Right lobe of liver (tissue), 6 donors: Measurements from ENCODE around the gene SRGAP2B. TPM values are rescaled to one million over a fixed set of nuclear protein-coding genes. Genes with fewer than 3 reads are reported as not detected.
A peak's percentile ranks its signal among the peaks of the same experiment; 100 is the strongest.
"Not testable (repeated sequence)": the region's sequence is repeated elsewhere in the genome, so short reads cannot be mapped to it uniquely, and the experiment has no call there.

Experiments used
- ATAC-seq, 4 donors: fragments of 200-7000 bp; cut with Tn5 transposase; one replicate each; pipeline ENCODE4 v1.9.1; 2020; ENCODE audit warnings: mild to moderate bottlenecking in 4 of 4, moderate library complexity in 4 of 4
- DNase-seq, 3 donors: peaks; one replicate each; pipeline ENCODE4 v3.0.0-alpha.2; 2020
- H3K27ac ChIP-seq, 3 donors: fragments of 200-600 bp; one replicate each; pipeline ENCODE4 v1.8.0; 2022
- H3K27me3 ChIP-seq, 2 donors: fragments of 200-600 bp; one replicate each; pipeline ENCODE4 v1.8.0; 2022
- H3K36me3 ChIP-seq, 4 donors: fragments of 200-600 bp; sonication (generic) in 1 of 4; one replicate each; pipeline versions ENCODE4 v1.5.1 to v1.8.0; 2017 to 2022; ENCODE audit warnings: control low read depth in 1 of 4
- H3K4me1 ChIP-seq, 4 donors: fragments of 200-600 bp; sonication (generic) in 1 of 4; one replicate each; pipeline versions ENCODE4 v1.5.1 to v1.8.0; 2017 to 2022; ENCODE audit warnings: control low read depth in 1 of 4
- H3K4me3 ChIP-seq, 3 donors: fragments of 200-600 bp; one replicate each; pipeline ENCODE4 v1.8.0; 2022
- H3K9me3 ChIP-seq, 4 donors: fragments of 200-600 bp; sonication (generic) in 1 of 4; one replicate each; pipeline versions ENCODE4 v1.5.1 to v1.8.0; 2017 to 2022; ENCODE audit warnings: control low read depth in 1 of 4
- WGBS: methylation state at CpG from one replicate; pipeline ENCODE4 v1.1.6; 2018; ENCODE audit warnings: low coverage, low lambda C conversion rate; ENCODE audit not compliant: insufficient coverage; ENCODE audit errors: missing lambda C conversion rate; 5-methylcytosine and 5-hydroxymethylcytosine counted together
- intact Hi-C, 2 donors: fragments of 100-400 bp; cut with DNase I; formaldehyde crosslinking; loops; one replicate each; pipeline versions ENCODE4 v1.11.2 to v1.14.1; 2022
- total RNA-seq, 6 experiments: library from RNA; depleted of rRNA in 2 of 6; stranded (reverse); fragments of >200 nt in 2 of 6; fragmentation: NEBNext Ultra II Directional in 3 of 6; extraction: Animal tissue kit (Norgen Biotek cat#: 25700) in 3 of 6; gene quantifications; one replicate each; pipeline versions ENCODE4 v1.1.0 to v1.2.4, GENCODE V29; 2016 to 2023
- donor health status: DM: no; HTN: yes; CAD: no.
- donor health status: DM: no; HTN: no; CAD: no.
- donor health status: DM: no; HTN: no; CAD: no.
- donor health status: DM: no; HTN: yes; CAD: no.
- donor health status: DM: no; HTN: yes; CAD: no.

SRGAP2B gene
- total RNA-seq, 6 experiments from 2014 or later, result 4.5 to 6.6 (median 6.1) TPM

DNA sequence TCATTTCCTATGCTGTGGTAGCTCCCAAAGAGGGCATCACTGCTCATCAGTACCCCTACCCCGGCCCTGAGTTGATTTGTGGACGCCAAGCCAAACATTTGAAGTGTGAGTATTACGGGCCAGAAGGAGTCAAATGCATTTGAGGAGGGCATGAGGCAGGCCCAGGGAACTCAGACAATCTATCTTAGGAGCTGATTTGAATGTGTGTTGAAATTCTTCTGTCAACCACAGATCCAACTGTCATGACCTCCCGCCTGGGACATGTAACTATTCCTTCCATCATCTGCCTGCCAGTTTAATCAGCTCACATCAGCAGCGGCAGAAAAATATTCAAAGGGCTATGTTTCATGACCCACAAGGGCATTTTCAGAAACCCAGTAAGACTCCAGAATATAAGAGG, 162.1 kb downstream of the SRGAP2B start:
- H3K27me3 ChIP-seq, H3K4me3 ChIP-seq, H3K9me3 ChIP-seq, H3K27ac ChIP-seq, DNase-seq, H3K4me1 ChIP-seq, H3K36me3 ChIP-seq, intact Hi-C loops: not testable (repeated sequence)
- WGBS, result 0% methylated on average over 1 of the region's 5 CpGs
- peak; percentile 40 to 80 (median 60) for ATAC-seq

- DNase-seq, H3K27me3 ChIP-seq, H3K9me3 ChIP-seq, ATAC-seq, H3K36me3 ChIP-seq, H3K4me3 ChIP-seq, intact Hi-C loops, H3K4me1 ChIP-seq, H3K27ac ChIP-seq: not testable (repeated sequence)
- WGBS, result 70% methylated on average over 2 of the region's 5 CpGs
Measured at GRCh38 chr1:144932153-144932552, 163.0 kb downstream of the SRGAP2B start.

GRCh38 chr1:144931553-144931952, 163.6 kb downstream of the SRGAP2B start:
- intact Hi-C loops, H3K36me3 ChIP-seq, H3K4me3 ChIP-seq, H3K9me3 ChIP-seq, H3K27me3 ChIP-seq, H3K4me1 ChIP-seq, DNase-seq: not testable (repeated sequence)
- WGBS, result 33% methylated on average over 1 of the region's 1 CpG
- ATAC-seq, result peak; percentile 94 to 99 (median 96)
- peak overlapping the region in 1 of 3 donors; percentile 24 for H3K27ac ChIP-seq

- ATAC-seq, H3K36me3 ChIP-seq, H3K4me3 ChIP-seq, H3K27me3 ChIP-seq, H3K4me1 ChIP-seq, intact Hi-C loops, H3K9me3 ChIP-seq, H3K27ac ChIP-seq, DNase-seq: not testable (repeated sequence)
- 69% methylated on average over 2 of the region's 6 CpGs for WGBS
Measured at GRCh38 chr1:144930085-144930777, 164.9 kb downstream of the SRGAP2B start.

GRCh38 chr1:144927292-144927691, 167.8 kb downstream of the SRGAP2B start:
- intact Hi-C loops, H3K4me3 ChIP-seq, H3K4me1 ChIP-seq, H3K27ac ChIP-seq, H3K27me3 ChIP-seq, ATAC-seq, H3K9me3 ChIP-seq, H3K36me3 ChIP-seq, DNase-seq: not testable (repeated sequence)
- 88% methylated on average over 1 of the region's 1 CpG for WGBS

- H3K27ac ChIP-seq, DNase-seq, intact Hi-C loops, H3K9me3 ChIP-seq, H3K36me3 ChIP-seq, H3K4me3 ChIP-seq, H3K4me1 ChIP-seq, H3K27me3 ChIP-seq: not testable (repeated sequence)
- peak; percentile 49 to 69 (median 58) for ATAC-seq
- WGBS, result no CpG with 5 or more reads among the region's 5 CpGs
Measured at GRCh38 chr1:144923640-144924039, 171.5 kb downstream of the SRGAP2B start.

GRCh38 chr1:144922785-144923184, 172.3 kb downstream of the SRGAP2B start:
- H3K27me3 ChIP-seq, H3K4me1 ChIP-seq, H3K9me3 ChIP-seq, H3K27ac ChIP-seq, H3K36me3 ChIP-seq, intact Hi-C loops, H3K4me3 ChIP-seq, DNase-seq: not testable (repeated sequence)
- 18% methylated on average over 2 of the region's 4 CpGs for WGBS
- ATAC-seq, result peak; percentile 20 to 64 (median 52)

DNA sequence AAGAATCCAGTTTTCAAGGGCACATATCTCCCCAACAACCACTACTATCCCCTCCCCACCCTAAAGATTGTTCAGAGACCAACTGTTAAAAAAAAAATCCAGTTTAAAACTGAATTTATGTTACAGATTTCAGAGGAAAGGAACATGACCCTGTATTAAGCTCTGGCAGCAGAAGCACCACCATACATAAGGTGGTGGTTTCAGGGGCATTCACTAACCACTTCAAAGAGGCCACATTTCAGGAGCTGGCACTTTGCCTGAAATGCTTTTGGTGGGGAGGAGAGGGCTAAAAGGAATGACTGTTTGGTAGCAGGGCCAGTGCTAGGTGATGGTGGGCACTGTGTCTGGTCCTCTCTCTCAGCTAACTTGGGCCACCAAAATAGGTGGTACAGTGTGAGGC, 176.0 kb downstream of the SRGAP2B start:
- DNase-seq, H3K4me3 ChIP-seq, intact Hi-C loops, H3K27ac ChIP-seq, H3K4me1 ChIP-seq, H3K27me3 ChIP-seq, H3K36me3 ChIP-seq, H3K9me3 ChIP-seq, ATAC-seq: not testable (repeated sequence)

DNA sequence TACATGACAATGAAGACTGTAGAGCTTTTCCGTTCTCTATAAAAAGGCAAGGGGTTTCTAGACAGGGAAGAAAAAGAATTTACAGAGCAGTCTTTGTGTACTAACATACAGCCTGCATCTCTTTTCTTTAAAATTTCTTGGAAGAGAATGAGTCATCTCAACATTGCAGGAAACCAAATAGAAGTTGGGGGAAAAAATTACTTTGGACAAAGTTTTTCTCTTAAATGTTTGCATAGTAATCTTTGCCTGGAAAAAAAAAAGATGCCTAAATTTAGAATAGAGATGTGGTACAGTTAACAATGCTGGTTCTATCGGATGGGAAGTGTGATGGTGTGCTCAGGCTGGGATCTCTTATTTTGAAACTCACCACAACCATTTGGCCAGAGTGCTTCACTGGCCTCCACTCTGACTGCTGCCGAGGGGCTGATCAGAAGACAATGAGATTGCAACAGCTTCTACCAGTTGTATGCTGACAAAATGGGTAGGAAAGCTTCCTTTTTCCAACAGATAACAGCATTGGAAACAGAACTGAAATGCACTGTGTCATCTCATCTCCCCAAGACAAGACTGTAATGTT, 177.0 kb downstream of the SRGAP2B start:
- DNase-seq, H3K9me3 ChIP-seq, H3K4me1 ChIP-seq, H3K4me3 ChIP-seq, H3K27ac ChIP-seq, intact Hi-C loops, H3K36me3 ChIP-seq, H3K27me3 ChIP-seq: not testable (repeated sequence)
- ATAC-seq, result peak; percentile 55 to 60 (median 57)
- 33% methylated on average over 1 of the region's 3 CpGs for WGBS

GRCh38 chr1:144917154-144918026, 177.7 kb downstream of the SRGAP2B start:
- intact Hi-C loops, H3K4me3 ChIP-seq, H3K27me3 ChIP-seq, H3K36me3 ChIP-seq, DNase-seq, H3K4me1 ChIP-seq, H3K9me3 ChIP-seq, H3K27ac ChIP-seq: not testable (repeated sequence)
- no CpG with 5 or more reads among the region's 8 CpGs for WGBS
- peak; percentile 76 to 83 (median 80) for ATAC-seq

DNA sequence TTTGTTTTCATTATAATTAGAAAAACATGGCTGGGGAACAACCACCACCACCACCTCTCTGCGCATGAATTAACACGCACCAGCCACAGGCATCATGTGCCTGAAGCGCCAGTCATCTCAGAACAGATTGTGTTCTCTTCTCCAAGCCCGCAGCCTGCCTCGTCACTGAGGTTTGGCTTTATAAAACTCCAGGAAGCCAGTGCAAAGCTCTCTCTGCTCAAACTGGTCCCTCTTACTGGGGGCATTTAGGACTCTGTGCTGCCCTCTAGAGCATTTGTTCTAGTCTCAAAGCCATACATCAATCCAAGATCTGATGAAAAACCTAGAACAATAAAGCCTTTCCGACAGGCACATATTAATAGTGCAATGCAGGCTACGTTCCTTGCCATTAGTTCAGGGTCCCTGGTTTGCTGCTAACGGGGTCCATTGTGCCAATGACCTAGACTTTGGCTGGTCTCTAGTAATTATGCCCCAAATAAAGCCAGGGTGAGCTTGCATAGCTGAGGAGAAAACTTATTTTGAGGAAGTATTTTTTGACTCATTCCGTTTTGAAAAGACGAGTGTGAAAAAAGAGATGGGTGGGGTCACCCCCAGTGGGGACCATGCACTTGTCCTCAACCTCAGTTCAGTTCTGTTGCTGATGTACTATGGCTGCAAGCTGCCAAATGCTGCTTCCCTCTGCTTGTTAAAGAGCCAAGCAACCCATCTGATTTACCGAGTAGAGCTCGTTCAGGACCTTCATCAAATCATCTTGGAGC, 181.0 kb downstream of the SRGAP2B start:
- peak in 3 of 4 donors; percentile 56 to 68 (median 57) for ATAC-seq
- not testable (repeated sequence) for H3K27ac ChIP-seq, H3K9me3 ChIP-seq

More for the DNA sequence above, 181.0 kb downstream of the SRGAP2B start:
- H3K36me3 ChIP-seq, DNase-seq, H3K4me3 ChIP-seq, H3K27me3 ChIP-seq, intact Hi-C loops, H3K4me1 ChIP-seq: not testable (repeated sequence)
- WGBS, result no CpG with 5 or more reads among the region's 12 CpGs
